Subcutaneous adipose tissue (tissue), 4 donors: ENCODE measurements around the gene ANKRD13A. TPM values are rescaled to one million over a fixed set of nuclear protein-coding genes. Genes with fewer than 3 reads are reported as not detected.

Source experiments
- CTCF ChIP-seq: fragments of 450-650 bp; IDR thresholded peaks from one replicate; pipeline ENCODE4 v1.5.1; 2016; ENCODE audit warnings: low read depth, mild to moderate bottlenecking, control low read depth, antibody characterized with exemption, moderate library complexity
- total RNA-seq, 4 donors: library from RNA; depleted of rRNA; stranded (reverse); fragments of >200 nt; gene quantifications; one replicate each; pipeline ENCODE4 v1.1.0, GENCODE V29; 2016

The ANKRD13A gene
- total RNA-seq, 4 donors from 2014 or later, result 30.3 to 79.6 (median 44.3) TPM

- TF ChIP-seq CTCF, result no peak
These were observed 32.7 kb upstream of the ANKRD13A start for GRCh38 chr12:109966546-109966945.

- no peak for TF ChIP-seq CTCF
These were observed 31.7 kb upstream of the ANKRD13A start for GRCh38 chr12:109967383-109968031.

GRCh38 chr12:109968032-109968420 is 31.2 kb upstream of the ANKRD13A start:
- no peak for TF ChIP-seq CTCF

- TF ChIP-seq CTCF, result no peak
These were observed 30.4 kb upstream of the ANKRD13A start for GRCh38 chr12:109968801-109969200.

- TF ChIP-seq CTCF, result no peak
These were observed 26.4 kb upstream of the ANKRD13A start for GRCh38 chr12:109972821-109973220.

GRCh38 chr12:109981311-109981710 is 17.9 kb upstream of the ANKRD13A start:
- no peak for TF ChIP-seq CTCF

GRCh38 chr12:109982210-109982609 is 17.0 kb upstream of the ANKRD13A start:
- TF ChIP-seq CTCF, result no peak
